SU-DHL-6 (cell line): ENCODE data around the gene SUMO2.

ENCODE experiments used
- H2AFZ ChIP-seq: fragments of 200-600 bp; sonication (generic); 2 replicates; pipeline ENCODE4 v1.6.1; 2014; ENCODE audit warnings: low read depth, mild to moderate bottlenecking, moderate library complexity, mixed read lengths, antibody characterized with exemption, low read length; ENCODE audit not compliant: severe bottlenecking
- H3F3A ChIP-seq: fragments of 200-600 bp; shearing (Covaris generic); 2 replicates; pipeline ENCODE4 v1.6.0; 2016; ENCODE audit warnings: antibody characterized with exemption, mild to moderate bottlenecking; ENCODE audit not compliant: insufficient read depth
- H3K27ac ChIP-seq: fragments of 200-600 bp; sonication (generic); 2 replicates; pipeline ENCODE4 v1.5.1; 2016; ENCODE audit warnings: low read depth, mild to moderate bottlenecking, low read length, moderate library complexity, mixed read lengths
- H3K27me3 ChIP-seq: fragments of 200-600 bp; sonication (generic), shearing (Covaris generic); 2 replicates; pipeline ENCODE4 v1.6.0; 2014; ENCODE audit warnings: mild to moderate bottlenecking, low read length
- H3K36me3 ChIP-seq: fragments of 200-600 bp; sonication (generic); 2 replicates; pipeline ENCODE4 v1.6.1; 2014; ENCODE audit warnings: mild to moderate bottlenecking, low read length, mixed read lengths
- H3K4me2 ChIP-seq: fragments of 300-600, 200-600 bp; shearing (Covaris generic), sonication (generic); 2 replicates; pipeline ENCODE4 v1.6.0; 2014; ENCODE audit warnings: low read length, low read depth, mild to moderate bottlenecking; ENCODE audit not compliant: poor library complexity, severe bottlenecking
- H3K4me3 ChIP-seq: fragments of 200-600 bp; sonication (generic); 2 replicates; pipeline ENCODE4 v1.5.1; 2014; ENCODE audit warnings: antibody characterized with exemption, low read length, mild to moderate bottlenecking, mixed read lengths; ENCODE audit not compliant: insufficient read depth, poor library complexity, severe bottlenecking
- H3K79me2 ChIP-seq: fragments of 200-600 bp; sonication (generic); 2 replicates; pipeline ENCODE4 v1.6.1; 2014; ENCODE audit warnings: mild to moderate bottlenecking, low read length, moderate library complexity; ENCODE audit not compliant: insufficient read depth
- H3K9ac ChIP-seq: fragments of 200-600 bp; sonication (generic); 2 replicates; pipeline ENCODE4 v1.7.0; 2014; ENCODE audit warnings: mild to moderate bottlenecking, low read length
- H3K9me2 ChIP-seq: fragments of 200-600 bp; sonication (generic); replicated peaks from 2 replicates; pipeline ENCODE4 v1.6.1; 2014; ENCODE audit warnings: low read length; ENCODE audit not compliant: insufficient read depth
- H3K9me3 ChIP-seq: fragments of 200-600 bp; sonication (generic); 2 replicates; pipeline ENCODE4 v1.6.1; 2014; ENCODE audit warnings: low read length, mixed read lengths; ENCODE audit not compliant: insufficient read depth
- H4K20me1 ChIP-seq: fragments of 200-600 bp; sonication (generic); 2 replicates; pipeline ENCODE4 v1.6.1; 2014; ENCODE audit warnings: low read depth, mild to moderate bottlenecking, antibody characterized with exemption, low read length, moderate library complexity, mixed read lengths
- EZH2phosphoT487 ChIP-seq: fragments of 200-600 bp; sonication (generic), shearing (Covaris generic); conservative IDR thresholded peaks from 2 replicates; pipeline ENCODE4 v1.6.1; 2018; ENCODE audit warnings: mild to moderate bottlenecking, antibody characterized with exemption, low read length, moderate library complexity, mixed read lengths
- TF ChIP-seq, protein P1 (sequence below): fragments of 200-600 bp; sonication (generic); IDR thresholded peaks from one replicate; pipeline ENCODE4 v1.5.1; 2017; ENCODE audit warnings: antibody characterized with exemption, mild to moderate bottlenecking, low read length, moderate library complexity; ENCODE audit not compliant: insufficient read depth, poor library complexity, severe bottlenecking

SUMO2 gene

GRCh38 chr17:75154195-75155106 is 28.3 kb downstream of the SUMO2 start, which contains the start of gene JPT1:
JPT1 (minus strand) TSS chr17:75154512; CDS start chr17:75154397, 115 bp downstream.
- H3K9ac ChIP-seq, result peak within 1 kb of the TSS; percentile 94
- H3K9me2 ChIP-seq, result no peaks in the 10 kb centered on the region
- TF ChIP-seq, protein P1, sequence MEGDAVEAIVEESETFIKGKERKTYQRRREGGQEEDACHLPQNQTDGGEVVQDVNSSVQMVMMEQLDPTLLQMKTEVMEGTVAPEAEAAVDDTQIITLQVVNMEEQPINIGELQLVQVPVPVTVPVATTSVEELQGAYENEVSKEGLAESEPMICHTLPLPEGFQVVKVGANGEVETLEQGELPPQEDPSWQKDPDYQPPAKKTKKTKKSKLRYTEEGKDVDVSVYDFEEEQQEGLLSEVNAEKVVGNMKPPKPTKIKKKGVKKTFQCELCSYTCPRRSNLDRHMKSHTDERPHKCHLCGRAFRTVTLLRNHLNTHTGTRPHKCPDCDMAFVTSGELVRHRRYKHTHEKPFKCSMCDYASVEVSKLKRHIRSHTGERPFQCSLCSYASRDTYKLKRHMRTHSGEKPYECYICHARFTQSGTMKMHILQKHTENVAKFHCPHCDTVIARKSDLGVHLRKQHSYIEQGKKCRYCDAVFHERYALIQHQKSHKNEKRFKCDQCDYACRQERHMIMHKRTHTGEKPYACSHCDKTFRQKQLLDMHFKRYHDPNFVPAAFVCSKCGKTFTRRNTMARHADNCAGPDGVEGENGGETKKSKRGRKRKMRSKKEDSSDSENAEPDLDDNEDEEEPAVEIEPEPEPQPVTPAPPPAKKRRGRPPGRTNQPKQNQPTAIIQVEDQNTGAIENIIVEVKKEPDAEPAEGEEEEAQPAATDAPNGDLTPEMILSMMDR, result no peak
- TF ChIP-seq EZH2phosphoT487, result no peak
- peaks cover 48% of the 10 kb centered on the region for H3K79me2 ChIP-seq
- peak within 1 kb of the TSS; percentile 70 for H3K27ac ChIP-seq
- H3K9me3 ChIP-seq, result no peaks in the 10 kb centered on the region
- peaks cover 10% of the 10 kb centered on the region; the same call in 1 of the 2 replicates for H3F3A ChIP-seq
- H2AFZ ChIP-seq, result peak within 1 kb of the TSS; percentile 2
- H3K4me2 ChIP-seq, result peak within 1 kb of the TSS; percentile 95
- no peaks in the 10 kb centered on the region for H3K36me3 ChIP-seq
- H3K4me3 ChIP-seq, result peak within 1 kb of the TSS; percentile 81
- H4K20me1 ChIP-seq, result 0 out of 2 replicates have a peak, but pooled peaks cover 4% of the 10 kb centered on the region
- no peaks in the 10 kb centered on the region for H3K27me3 ChIP-seq

GRCh38 chr17:75153780-75154194 is 29.0 kb downstream of the SUMO2 start:
- no peaks in the 10 kb centered on the region for H3K9me3 ChIP-seq
- H3K9ac ChIP-seq, result peak overlapping the region; percentile 94
- H3K4me3 ChIP-seq, result peak overlapping the region; percentile 81
- H3K4me2 ChIP-seq, result peak overlapping the region; percentile 95
- H3K79me2 ChIP-seq, result peaks cover 55% of the 10 kb centered on the region
- H2AFZ ChIP-seq, result no peak overlapping the region
- H3K27ac ChIP-seq, result peak overlapping the region; percentile 63
- H3K9me2 ChIP-seq, result no peaks in the 10 kb centered on the region
- H3F3A ChIP-seq, result peaks cover 10% of the 10 kb centered on the region; the same call in 1 of the 2 replicates
- H4K20me1 ChIP-seq, result 0 out of 2 replicates have a peak, but pooled peaks cover 7% of the 10 kb centered on the region
- no peaks in the 10 kb centered on the region for H3K27me3 ChIP-seq
- TF ChIP-seq, protein P1, result no peak
- TF ChIP-seq EZH2phosphoT487, result no peak
- no peaks in the 10 kb centered on the region for H3K36me3 ChIP-seq

DNA sequence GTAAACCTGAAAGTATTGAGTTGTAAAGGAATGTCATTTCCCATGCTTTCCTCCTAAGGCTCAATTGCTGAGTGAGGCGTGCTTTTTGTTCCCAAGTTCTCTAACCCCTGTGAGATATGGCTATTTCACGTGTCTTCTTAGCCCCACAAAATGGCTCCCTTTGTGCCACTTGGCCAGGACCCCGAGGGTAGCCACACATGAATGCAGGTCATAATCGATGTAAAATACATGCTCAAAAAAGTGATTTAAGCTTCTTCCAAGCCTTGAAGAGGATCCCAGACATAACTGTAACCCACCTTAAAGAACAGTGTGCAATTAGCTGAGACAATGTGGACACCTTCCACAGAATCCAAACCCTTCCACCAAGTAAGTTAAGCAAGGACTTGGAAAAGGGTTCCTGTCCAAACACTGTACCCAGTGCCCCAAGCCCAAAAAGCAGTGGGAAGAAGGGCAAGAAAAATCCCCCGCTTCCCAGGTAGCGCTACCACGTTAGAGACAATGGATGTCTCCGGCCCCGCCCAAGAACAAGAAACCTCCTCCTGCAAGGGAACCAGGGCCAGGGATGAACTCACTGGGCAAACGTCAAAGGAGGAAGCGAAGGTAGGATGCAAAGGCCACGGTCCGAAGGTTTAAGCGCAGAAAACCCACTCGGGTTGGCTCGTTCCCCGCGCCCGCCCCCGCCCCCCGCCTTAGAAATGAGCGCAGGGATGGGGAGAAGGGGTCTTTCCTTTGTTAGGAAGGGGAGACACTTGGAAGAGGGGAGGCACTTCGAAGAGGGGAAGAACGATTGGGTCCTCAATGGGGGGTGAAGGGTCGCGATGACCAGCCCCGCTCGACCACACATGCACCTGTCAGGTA is 29.6 kb downstream of the SUMO2 start:
- H3K9me3 ChIP-seq, result no peaks in the 10 kb centered on the region
- H3K9me2 ChIP-seq, result no peaks in the 10 kb centered on the region
- H3K27me3 ChIP-seq, result no peaks in the 10 kb centered on the region
- H3F3A ChIP-seq, result peaks cover 10% of the 10 kb centered on the region; the same call in 1 of the 2 replicates
- H3K79me2 ChIP-seq, result peaks cover 61% of the 10 kb centered on the region
- H3K4me2 ChIP-seq, result peak overlapping the region; percentile 95
- H4K20me1 ChIP-seq, result 0 out of 2 replicates have a peak, but pooled peaks cover 9% of the 10 kb centered on the region
- H3K27ac ChIP-seq, result peak overlapping the region; percentile 63
- H3K9ac ChIP-seq, result peak overlapping the region; percentile 94
- H3K4me3 ChIP-seq, result peak overlapping the region; percentile 81
- H2AFZ ChIP-seq, result no peak overlapping the region
- no peak for TF ChIP-seq EZH2phosphoT487
- TF ChIP-seq, protein P1, result no peak
- no peaks in the 10 kb centered on the region for H3K36me3 ChIP-seq
